Stimulated activated naive CD8-positive, alpha-beta T cell treated with anti-CD3 and anti-CD28 coated beads, Interleukin-15, Interleukin-2, amounts not matched to agents 100 ng/mL and 50 ng/mL, for 24 hours (primary cell): ENCODE data around the gene MCL1.
A peak's percentile ranks its signal among the peaks of the same experiment; 100 is the strongest.
"Not testable (repeated sequence)": the region's sequence is repeated elsewhere in the genome, so short reads cannot be mapped to it uniquely, and the experiment has no call there.

Source experiments
- H3K27ac Mint-ChIP-seq: one replicate; pipeline ENCODE4 v1.8.0; 2021; ENCODE audit warnings: mild to moderate bottlenecking, mixed read lengths
- H3K27me3 Mint-ChIP-seq: one replicate; pipeline ENCODE4 v1.8.0; 2021; ENCODE audit warnings: mixed read lengths
- H3K36me3 Mint-ChIP-seq: one replicate; pipeline ENCODE4 v1.8.0; 2021; ENCODE audit warnings: low read depth, mixed read lengths
- H3K4me1 Mint-ChIP-seq: one replicate; pipeline ENCODE4 v1.8.0; 2021; ENCODE audit warnings: low read depth, mixed read lengths
- H3K4me3 Mint-ChIP-seq: one replicate; pipeline ENCODE4 v1.8.0; 2021; ENCODE audit warnings: mild to moderate bottlenecking, mixed read lengths
- H3K9me3 Mint-ChIP-seq: one replicate; pipeline ENCODE4 v1.8.0; 2021; ENCODE audit warnings: mixed read lengths

Gene MCL1

DNA sequence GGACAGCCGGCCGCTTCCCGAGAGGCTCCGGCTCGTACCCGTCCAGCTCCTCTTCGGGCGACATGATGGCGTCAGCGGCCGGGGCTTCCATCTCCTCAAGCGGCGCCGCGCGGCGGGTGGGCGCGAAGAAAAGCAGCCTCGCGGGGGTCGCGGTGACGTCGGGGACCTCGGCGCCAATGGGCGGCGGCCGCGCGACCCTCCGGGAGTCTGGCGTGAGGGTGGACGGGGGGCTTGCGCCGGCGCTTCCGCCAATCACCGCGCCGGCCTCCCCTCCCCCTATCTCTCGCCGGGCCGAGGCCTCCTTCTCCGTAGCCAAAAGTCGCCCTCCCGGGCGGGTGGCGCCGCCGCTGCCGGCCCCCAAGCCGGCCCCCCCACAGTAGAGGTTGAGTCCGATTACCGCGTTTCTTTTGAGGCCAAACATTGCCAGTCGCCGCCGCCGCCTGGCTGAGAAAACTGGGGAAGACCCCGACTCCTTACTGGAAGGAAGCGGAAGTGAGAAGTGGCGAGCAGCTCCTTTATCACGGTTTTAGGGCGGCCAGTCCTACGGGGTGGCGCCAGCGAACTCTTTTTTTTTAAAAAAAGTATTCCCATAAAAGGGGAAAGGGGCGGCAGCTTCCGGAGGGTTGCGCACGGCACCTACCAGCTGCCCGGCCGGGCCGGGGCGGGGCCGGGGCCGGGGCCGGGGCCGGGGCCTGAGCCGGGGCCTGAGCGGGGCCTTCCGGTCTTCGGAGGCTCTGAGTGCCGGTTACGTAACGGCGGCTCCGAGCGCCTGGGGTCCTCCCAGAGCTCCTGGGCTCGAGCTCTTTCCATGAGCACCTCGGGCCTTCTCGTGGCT lies at the start of gene MCL1:
Gene MCL1, minus strand, starts transcription at position 501 of the 835 bp plus-strand sequence. Its CDS starts 80 bp downstream, at position 421.
- H3K4me1 Mint-ChIP-seq, result peaks cover 44% of the 10 kb centered on the region
- peak within 1 kb of the TSS; percentile 100 for H3K4me3 Mint-ChIP-seq
- no peaks in the 10 kb centered on the region for H3K27me3 Mint-ChIP-seq
- no peaks in the 10 kb centered on the region for H3K9me3 Mint-ChIP-seq
- peak within 1 kb of the TSS; percentile 99 for H3K27ac Mint-ChIP-seq
- peaks cover 51% of the 10 kb centered on the region for H3K36me3 Mint-ChIP-seq

GRCh38 chr1:150628766-150629114 lies 49.3 kb upstream of the MCL1 start:
- Mint-ChIP-seq H3K4me3 (no peak overlapping the region), H3K36me3 (peaks cover 44% of the 10 kb centered on the region), H3K27me3 (no peaks in the 10 kb centered on the region), H3K9me3 (no peaks in the 10 kb centered on the region), H3K27ac (no peak overlapping the region), H3K4me1 (peaks cover 7% of the 10 kb centered on the region)

DNA sequence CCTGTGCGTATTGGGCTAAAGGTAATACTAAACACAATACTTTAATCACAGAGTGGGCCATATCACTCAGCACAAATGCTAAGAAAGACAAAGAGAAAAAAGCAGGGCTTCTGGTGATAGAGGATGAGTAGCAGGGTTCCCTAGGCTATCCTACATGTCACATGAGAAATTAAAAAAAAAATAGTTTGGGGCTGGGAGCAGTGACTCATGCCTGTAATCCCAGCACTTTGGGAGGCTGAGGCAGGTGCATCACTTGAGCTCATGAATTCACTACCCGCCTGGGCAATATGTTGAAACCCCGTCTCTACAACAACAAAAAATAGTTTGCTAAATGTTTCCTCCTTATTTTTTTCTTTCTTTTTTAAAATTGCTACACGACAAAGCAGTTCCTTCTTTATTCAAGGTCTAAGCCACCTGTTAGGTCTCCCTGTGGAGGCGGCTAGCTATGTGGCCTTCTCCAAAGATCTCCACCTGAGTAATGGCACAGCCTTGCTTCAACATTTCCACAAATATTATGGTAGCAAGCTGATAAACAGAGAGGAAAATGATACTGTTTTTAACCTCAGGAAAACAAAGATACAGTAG lies 48.5 kb upstream of the MCL1 start:
- Mint-ChIP-seq H3K9me3 (no peaks in the 10 kb centered on the region), H3K36me3 (peaks cover 53% of the 10 kb centered on the region), H3K4me1 (peaks cover 7% of the 10 kb centered on the region), H3K4me3 (no peak overlapping the region), H3K27me3 (no peaks in the 10 kb centered on the region), H3K27ac (no peak overlapping the region)

GRCh38 chr1:150626150-150626549 lies 46.7 kb upstream of the MCL1 start:
- H3K36me3 Mint-ChIP-seq, result peaks cover 66% of the 10 kb centered on the region
- no peaks in the 10 kb centered on the region for H3K27me3 Mint-ChIP-seq
- H3K9me3 Mint-ChIP-seq, result no peaks in the 10 kb centered on the region
- H3K4me3 Mint-ChIP-seq, result peak overlapping the region; percentile 62
- peaks cover 7% of the 10 kb centered on the region for H3K4me1 Mint-ChIP-seq
- peak overlapping the region; percentile 87 for H3K27ac Mint-ChIP-seq

DNA sequence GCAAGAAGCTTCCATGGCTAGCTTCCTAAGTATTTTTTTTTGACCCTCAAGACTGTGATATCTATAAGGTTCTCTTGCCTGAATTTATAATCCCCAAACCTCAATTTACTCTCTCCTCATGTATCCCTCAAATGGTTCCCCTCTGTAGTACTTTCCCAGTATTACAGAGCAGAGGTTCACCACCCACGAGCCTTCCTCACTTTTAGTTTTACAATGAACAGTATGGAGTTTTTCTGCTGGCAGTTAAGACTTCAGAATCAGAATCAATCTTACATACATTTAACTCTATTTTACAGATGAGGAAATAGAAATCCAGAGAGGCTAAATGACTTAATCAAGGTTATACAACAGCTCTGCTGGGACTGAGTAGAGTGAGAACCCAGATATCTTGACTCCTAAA lies 45.1 kb upstream of the MCL1 start:
- Mint-ChIP-seq H3K27ac (peak overlapping the region; percentile 87), H3K4me3 (peak overlapping the region; percentile 30), H3K36me3 (peaks cover 82% of the 10 kb centered on the region)
- not testable (repeated sequence) for H3K4me1 Mint-ChIP-seq, H3K27me3 Mint-ChIP-seq, H3K9me3 Mint-ChIP-seq

DNA sequence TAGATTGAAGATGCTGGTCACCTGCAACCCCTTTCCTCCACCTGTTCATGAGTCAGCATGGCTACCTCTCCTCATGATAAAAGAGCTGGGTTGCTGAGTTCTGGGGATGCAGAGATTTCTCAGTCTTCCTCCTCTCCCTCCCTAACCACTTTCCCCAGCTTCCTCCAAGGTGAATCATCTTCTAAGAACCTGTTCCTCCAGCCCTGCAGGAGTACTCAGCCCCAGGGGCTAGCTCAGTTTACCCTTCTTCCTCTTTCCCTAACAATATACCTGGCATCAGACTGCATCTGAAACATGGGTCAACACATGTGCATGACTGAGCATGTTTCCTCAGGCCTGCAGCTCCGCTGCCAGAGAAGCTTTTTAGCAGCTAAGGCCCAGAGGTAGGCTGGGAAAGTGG lies 44.7 kb upstream of the MCL1 start:
- H3K36me3 Mint-ChIP-seq, result peaks cover 86% of the 10 kb centered on the region
- H3K4me3 Mint-ChIP-seq, result peak overlapping the region; percentile 30
- peak overlapping the region; percentile 87 for H3K27ac Mint-ChIP-seq
- H3K9me3 Mint-ChIP-seq, H3K4me1 Mint-ChIP-seq, H3K27me3 Mint-ChIP-seq: not testable (repeated sequence)

DNA sequence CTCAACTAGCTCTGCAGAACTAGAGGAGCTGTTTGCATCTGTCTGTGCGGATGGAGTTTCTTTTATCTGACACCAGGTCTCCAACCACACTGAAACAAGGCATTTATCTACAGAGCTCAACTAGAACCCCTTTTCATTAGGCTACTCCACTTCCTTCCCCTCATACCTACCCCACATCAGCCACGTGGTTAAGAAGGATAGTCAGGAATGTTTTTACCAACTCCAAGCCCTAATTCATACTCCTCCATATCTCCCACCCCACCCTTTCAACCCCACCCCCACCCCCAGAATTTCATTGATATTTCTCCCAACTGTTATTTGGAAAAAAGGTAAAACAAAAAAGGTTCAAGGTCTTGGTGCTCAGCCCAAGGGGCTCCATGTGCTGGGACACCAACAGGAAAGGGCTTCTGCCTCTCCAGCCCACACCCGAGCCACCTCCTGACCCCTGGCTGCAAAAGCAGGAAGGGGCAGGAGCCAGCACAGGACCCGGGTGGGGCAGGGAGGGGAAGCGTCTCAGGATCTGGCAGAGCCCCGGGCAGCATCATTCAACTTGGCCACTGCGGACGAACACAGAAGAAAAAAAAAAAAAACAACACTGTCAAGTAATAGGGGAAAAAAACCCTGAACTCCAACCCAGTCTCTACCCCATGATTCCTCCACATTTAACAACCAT lies 43.0 kb upstream of the MCL1 start:
- H3K27ac Mint-ChIP-seq, result peak overlapping the region; percentile 77
- no peaks in the 10 kb centered on the region for H3K4me1 Mint-ChIP-seq
- H3K36me3 Mint-ChIP-seq, result peaks cover 85% of the 10 kb centered on the region
- H3K9me3 Mint-ChIP-seq, result no peaks in the 10 kb centered on the region
- no peak overlapping the region for H3K4me3 Mint-ChIP-seq
- H3K27me3 Mint-ChIP-seq, result no peaks in the 10 kb centered on the region

GRCh38 chr1:150621497-150622302 lies 42.3 kb upstream of the MCL1 start:
- H3K4me1 Mint-ChIP-seq, result peaks cover 5% of the 10 kb centered on the region
- H3K27ac Mint-ChIP-seq, result peak overlapping the region; percentile 77
- no peak overlapping the region for H3K4me3 Mint-ChIP-seq
- H3K9me3 Mint-ChIP-seq, result no peaks in the 10 kb centered on the region
- no peaks in the 10 kb centered on the region for H3K27me3 Mint-ChIP-seq
- H3K36me3 Mint-ChIP-seq, result peaks cover 85% of the 10 kb centered on the region

DNA sequence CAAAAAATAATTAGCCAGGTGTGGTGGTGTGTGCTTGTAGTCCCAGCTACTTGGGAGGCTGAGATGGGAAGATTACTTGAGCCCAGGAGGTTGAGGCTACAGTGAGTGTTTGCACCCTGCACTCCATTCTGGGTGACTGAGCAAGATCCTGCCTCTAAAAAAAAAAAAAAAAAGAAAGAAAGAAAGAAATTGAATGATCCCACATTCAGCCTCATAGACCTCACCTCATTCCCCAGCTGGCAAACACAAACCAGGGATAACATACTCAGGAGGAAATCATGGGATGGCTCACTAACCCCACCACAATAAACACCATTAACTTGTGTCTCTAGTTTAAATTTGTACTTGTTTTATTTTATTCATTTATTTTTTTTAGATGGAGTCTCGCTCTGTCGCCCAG lies 41.5 kb upstream of the MCL1 start:
- Mint-ChIP-seq H3K36me3 (peaks cover 85% of the 10 kb centered on the region), H3K4me3 (no peak overlapping the region), H3K9me3 (no peaks in the 10 kb centered on the region), H3K27ac (peak overlapping the region; percentile 75), H3K27me3 (no peaks in the 10 kb centered on the region), H3K4me1 (peaks cover 13% of the 10 kb centered on the region)

- H3K27me3 Mint-ChIP-seq, result no peaks in the 10 kb centered on the region
- H3K9me3 Mint-ChIP-seq, result no peaks in the 10 kb centered on the region
- H3K4me1 Mint-ChIP-seq, result peaks cover 24% of the 10 kb centered on the region
- H3K4me3 Mint-ChIP-seq, result no peak overlapping the region
- H3K36me3 Mint-ChIP-seq, result peaks cover 84% of the 10 kb centered on the region
- H3K27ac Mint-ChIP-seq, result peak overlapping the region; percentile 47
Observed at GRCh38 chr1:150619576-150620509, 40.4 kb upstream of the MCL1 start.

DNA sequence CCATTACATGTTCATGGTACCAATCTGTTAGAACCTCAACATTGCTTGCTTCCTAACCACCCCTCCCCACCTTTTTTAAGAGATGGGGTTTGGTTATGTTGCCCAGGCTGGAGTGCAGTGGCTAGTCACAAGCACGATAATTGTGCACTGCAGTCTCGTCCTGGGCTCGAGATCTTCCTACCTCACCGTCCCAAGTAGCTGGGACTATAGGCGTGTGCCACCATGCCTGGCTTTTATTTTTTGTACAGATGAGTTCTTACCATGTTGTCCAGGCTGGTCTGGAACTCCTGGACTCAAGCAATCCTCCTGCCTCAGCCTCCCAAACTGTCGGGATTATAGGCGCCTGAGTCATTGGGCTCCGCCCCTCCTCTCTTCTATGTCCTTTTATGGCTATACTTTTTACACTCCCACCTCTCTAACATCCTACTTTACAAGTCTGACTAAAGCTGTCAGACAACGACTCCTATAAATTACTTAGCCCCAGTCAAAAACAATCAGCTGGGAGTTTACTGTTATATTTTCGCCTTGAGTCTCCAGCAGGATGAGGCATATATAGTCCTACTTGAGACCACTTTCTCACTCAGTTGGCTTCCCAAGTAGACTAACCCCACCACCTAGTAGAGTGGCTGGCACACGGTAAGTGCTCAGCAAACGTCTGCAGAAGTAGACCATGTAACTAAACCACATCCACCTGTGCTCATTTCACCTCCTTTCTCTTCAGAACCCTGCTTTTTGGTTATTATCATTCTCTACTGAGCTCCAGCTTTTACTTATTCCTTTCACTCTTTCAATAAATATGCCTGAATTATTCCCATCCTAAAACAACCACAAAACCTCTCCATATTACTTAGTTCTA lies 36.2 kb upstream of the MCL1 start:
- Mint-ChIP-seq H3K36me3 (peaks cover 69% of the 10 kb centered on the region), H3K27me3 (no peaks in the 10 kb centered on the region)

GRCh38 chr1:150613061-150613920 lies 33.9 kb upstream of the MCL1 start:
- H3K9me3 Mint-ChIP-seq, result no peaks in the 10 kb centered on the region
- peak overlapping the region; percentile 91 for H3K27ac Mint-ChIP-seq
- peaks cover 65% of the 10 kb centered on the region for H3K4me1 Mint-ChIP-seq
- no peaks in the 10 kb centered on the region for H3K27me3 Mint-ChIP-seq
- peak overlapping the region; percentile 74 for H3K4me3 Mint-ChIP-seq
- peaks cover 60% of the 10 kb centered on the region for H3K36me3 Mint-ChIP-seq

More for the DNA sequence above, 36.2 kb upstream of the MCL1 start:
- H3K4me3 Mint-ChIP-seq, result peak overlapping the region; percentile 54
- H3K4me1 Mint-ChIP-seq, result peaks cover 65% of the 10 kb centered on the region
- H3K9me3 Mint-ChIP-seq, result no peaks in the 10 kb centered on the region
- H3K27ac Mint-ChIP-seq, result peak overlapping the region; percentile 87
